HFF-Myc (cell line): Measurements from ENCODE around the gene CREBRF.
"Not testable (repeated sequence)": the region's sequence is repeated elsewhere in the genome, so short reads cannot be mapped to it uniquely, and the experiment has no call there.

Experiments
- DNase-seq: peaks from one replicate; pipeline ENCODE4 v3.0.0-alpha.2; 2011; ENCODE audit warnings: low read depth; ENCODE audit errors: extremely low read depth
- H3K4me3 ChIP-seq: replicated peaks from 2 replicates; pipeline ENCODE4 v1.5.1; 2011; ENCODE audit warnings: low read depth, mild to moderate bottlenecking, control low read depth, low read length
- CTCF ChIP-seq: IDR thresholded peaks from 2 replicates; pipeline ENCODE4 v1.5.1; 2012; ENCODE audit warnings: mild to moderate bottlenecking, low read depth, low read length, control low read depth; ENCODE audit errors: missing control alignments

CREBRF gene

GRCh38 chr5:173035904-173036707, 20.0 kb upstream of the CREBRF start:
- no peak for TF ChIP-seq CTCF
- H3K4me3 ChIP-seq = no peak overlapping the region
- DNase-seq = no peak

- H3K4me3 ChIP-seq = no peak overlapping the region
- TF ChIP-seq CTCF = no peak
- no peak for DNase-seq
Observed at GRCh38 chr5:173039188-173039587, 17.0 kb upstream of the CREBRF start.

GRCh38 chr5:173039964-173040363, 16.2 kb upstream of the CREBRF start:
- no peak for DNase-seq
- TF ChIP-seq CTCF = no peak

GRCh38 chr5:173041881-173042762, 14.0 kb upstream of the CREBRF start:
- H3K4me3 ChIP-seq = no peak overlapping the region
- DNase-seq = no peak
- TF ChIP-seq CTCF = no peak

More at GRCh38 chr5:173039964-173040363, 16.2 kb upstream of the CREBRF start:
- no peak overlapping the region for H3K4me3 ChIP-seq

- no peak overlapping the region for H3K4me3 ChIP-seq
- DNase-seq = no peak
- no peak for TF ChIP-seq CTCF
Observed at GRCh38 chr5:173042763-173043107, 13.4 kb upstream of the CREBRF start.

- no peak for DNase-seq
- no peak for TF ChIP-seq CTCF
- H3K4me3 ChIP-seq = no peak overlapping the region
Observed at GRCh38 chr5:173045474-173045873, 10.7 kb upstream of the CREBRF start.

GRCh38 chr5:173047096-173047837, 8.9 kb upstream of the CREBRF start:
- DNase-seq, H3K4me3 ChIP-seq: not testable (repeated sequence)
